ENCODE data around the gene ST3GAL3. TPM values are rescaled to one million over a fixed set of nuclear protein-coding genes. Genes with fewer than 3 reads are reported as not detected.

The ST3GAL3 gene
- total RNA-seq, 1 donor from 2014 or later = 20.5 TPM

DNA sequence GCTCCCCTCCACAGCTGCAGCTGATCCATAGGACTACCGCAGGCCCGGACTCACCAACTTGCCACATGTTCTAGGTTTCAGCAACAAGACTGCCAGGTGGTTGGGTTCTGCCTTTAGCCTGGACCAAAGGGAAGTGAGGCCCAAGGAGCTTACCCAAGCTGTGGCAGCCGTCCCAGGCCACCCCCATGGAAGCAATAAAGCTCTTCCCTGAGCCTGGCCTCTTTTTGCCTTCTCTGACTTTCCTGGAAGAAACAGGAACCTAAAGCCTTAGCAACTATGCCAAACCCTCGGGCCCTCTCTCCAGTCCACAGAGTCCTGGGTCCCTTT lies 223.6 kb downstream of the ST3GAL3 start:
- no peaks in the 10 kb centered on the region for H3K36me3 ChIP-seq
- H3K27ac ChIP-seq = no peak overlapping the region
- DNase-seq (no peak), ATAC-seq (no peak)
- TF ChIP-seq, protein P1, sequence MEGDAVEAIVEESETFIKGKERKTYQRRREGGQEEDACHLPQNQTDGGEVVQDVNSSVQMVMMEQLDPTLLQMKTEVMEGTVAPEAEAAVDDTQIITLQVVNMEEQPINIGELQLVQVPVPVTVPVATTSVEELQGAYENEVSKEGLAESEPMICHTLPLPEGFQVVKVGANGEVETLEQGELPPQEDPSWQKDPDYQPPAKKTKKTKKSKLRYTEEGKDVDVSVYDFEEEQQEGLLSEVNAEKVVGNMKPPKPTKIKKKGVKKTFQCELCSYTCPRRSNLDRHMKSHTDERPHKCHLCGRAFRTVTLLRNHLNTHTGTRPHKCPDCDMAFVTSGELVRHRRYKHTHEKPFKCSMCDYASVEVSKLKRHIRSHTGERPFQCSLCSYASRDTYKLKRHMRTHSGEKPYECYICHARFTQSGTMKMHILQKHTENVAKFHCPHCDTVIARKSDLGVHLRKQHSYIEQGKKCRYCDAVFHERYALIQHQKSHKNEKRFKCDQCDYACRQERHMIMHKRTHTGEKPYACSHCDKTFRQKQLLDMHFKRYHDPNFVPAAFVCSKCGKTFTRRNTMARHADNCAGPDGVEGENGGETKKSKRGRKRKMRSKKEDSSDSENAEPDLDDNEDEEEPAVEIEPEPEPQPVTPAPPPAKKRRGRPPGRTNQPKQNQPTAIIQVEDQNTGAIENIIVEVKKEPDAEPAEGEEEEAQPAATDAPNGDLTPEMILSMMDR (IDR thresholded peaks at IDR 0.05) = no peak
- H3K27me3 ChIP-seq = peaks cover 19% of the 10 kb centered on the region
- H3K4me1 ChIP-seq = peaks cover 16% of the 10 kb centered on the region
- intact Hi-C loops (cut with DNase I) = no loop called here
- no peaks in the 10 kb centered on the region for H3K9me3 ChIP-seq
- no peak overlapping the region for H3K4me3 ChIP-seq

DNA sequence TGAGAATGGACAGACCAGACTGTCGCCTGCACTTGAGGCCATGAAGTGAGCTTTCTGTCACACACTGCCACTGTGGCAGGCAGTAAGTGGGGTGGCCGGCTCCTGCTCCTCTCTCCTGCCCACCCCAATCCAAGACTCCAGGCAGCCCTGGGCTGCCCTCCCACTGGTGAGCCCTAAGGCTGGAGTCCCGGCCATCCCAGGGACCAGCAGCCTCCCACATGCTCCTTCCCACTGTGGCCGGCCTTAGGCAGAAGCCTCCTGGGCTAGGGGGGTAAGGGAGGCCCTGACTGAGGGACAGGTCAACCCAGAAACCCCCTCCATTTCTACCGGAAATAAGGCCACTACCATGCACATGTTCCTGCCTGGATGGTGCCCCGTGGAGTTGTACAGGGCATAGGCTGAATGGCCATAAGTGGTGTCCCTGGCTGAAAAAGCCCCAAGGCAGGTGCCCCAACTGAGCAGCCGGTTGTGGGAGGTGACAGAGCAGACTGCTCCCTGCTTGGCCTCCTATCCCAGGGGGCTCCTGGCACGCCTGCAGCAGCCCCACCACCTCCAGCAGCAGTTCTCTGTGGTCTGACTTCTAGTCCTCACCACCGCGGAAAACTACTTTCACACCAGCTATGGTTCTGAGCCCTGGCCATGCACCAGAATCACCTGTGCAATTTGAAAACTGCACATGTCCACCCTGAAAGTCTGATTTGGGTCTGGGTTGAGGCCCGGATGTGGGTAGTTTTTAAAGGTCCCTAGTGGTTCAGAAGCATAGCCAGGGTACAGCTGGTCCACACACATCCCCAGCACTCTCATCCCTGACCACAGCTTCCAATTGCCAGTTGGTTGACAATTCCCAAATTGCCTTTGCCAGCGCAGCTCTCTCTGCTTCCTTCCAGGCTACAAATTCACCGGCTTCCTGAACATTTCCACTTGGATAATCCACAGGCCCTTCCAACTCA lies 224.7 kb downstream of the ST3GAL3 start:
- no peak overlapping the region for H3K27ac ChIP-seq
- ATAC-seq (no peak), DNase-seq (no peak)
- TF ChIP-seq, protein P1 (IDR thresholded peaks at IDR 0.05) = no peak
- peaks cover 21% of the 10 kb centered on the region for H3K4me1 ChIP-seq
- H3K4me3 ChIP-seq = no peak overlapping the region
- H3K27me3 ChIP-seq = peaks cover 21% of the 10 kb centered on the region
- no peaks in the 10 kb centered on the region for H3K9me3 ChIP-seq
- no peaks in the 10 kb centered on the region for H3K36me3 ChIP-seq
- intact Hi-C loops (cut with DNase I) = no loop called here

DNA sequence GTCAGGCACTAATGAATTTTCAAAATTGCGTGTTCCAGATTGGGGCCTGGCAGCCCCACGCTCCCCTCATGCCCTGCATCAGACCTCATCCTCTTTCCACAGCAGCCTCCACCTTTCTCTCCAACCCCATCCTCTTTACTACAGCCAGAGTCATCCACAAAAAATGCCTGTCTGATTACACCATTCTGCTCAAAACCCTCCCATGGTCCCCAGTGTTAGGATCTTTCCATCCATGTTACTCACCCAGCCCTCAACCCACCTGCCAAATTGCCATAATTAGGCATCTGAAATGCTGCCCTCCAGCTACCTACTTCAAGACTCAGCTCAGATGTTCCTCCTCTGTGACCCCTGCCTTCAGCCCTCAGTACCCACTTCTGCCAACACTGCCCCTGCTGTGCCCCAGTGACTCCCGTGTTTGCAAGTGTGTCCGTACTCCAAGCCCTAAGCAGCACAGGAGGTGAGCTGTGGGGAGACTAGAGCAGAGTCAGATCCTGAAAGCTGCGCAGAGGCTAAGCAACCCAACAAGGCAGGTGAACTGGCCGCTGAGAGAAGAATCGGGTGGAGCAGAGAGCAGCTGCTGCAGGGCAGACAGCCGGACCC lies 225.6 kb downstream of the ST3GAL3 start:
- Histone ChIP-seq H3K9me3 (no peaks in the 10 kb centered on the region), H3K36me3 (no peaks in the 10 kb centered on the region), H3K4me3 (peak overlapping the region; percentile 46), H3K27me3 (peaks cover 21% of the 10 kb centered on the region), H3K27ac (no peak overlapping the region), H3K4me1 (peaks cover 21% of the 10 kb centered on the region)
- ATAC-seq (no peak), DNase-seq (no peak)
- intact Hi-C loops (cut with DNase I) = no loop called here
- TF ChIP-seq, protein P1 (IDR thresholded peaks at IDR 0.05) = no peak

DNA sequence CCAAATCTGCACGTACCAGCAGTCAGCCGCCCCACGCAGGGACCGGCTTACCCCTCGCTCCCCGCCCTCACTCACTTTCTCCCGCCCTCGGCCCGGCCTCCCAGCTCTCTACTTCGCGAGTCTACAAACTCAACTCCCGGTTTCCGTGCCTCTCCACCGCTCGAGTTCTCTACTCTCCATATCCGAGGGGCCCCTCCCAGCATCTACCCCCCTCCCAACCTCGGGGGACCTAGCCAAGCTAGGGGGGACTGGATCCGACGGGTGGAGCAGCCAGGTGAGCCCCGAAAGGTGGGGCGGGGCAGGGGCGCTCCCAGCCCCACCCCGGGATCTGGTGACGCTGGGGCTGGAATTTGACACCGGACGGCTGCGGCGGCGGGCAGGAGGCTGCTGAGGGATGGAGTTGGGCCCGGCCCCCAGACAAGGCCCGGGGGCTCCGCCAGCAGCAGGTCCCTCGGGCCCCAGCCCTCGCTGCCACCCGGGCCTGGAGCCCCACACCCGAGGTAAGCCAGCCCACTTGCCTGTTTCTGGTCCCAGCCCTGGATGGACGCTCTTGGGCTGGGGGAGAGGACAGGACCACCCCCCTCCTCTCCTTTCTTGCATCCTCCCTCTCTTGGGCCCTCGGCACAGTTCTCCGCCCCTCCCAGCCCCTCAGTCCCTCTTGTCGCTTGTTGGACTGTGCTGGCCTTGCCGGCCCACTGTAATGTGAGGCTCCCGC lies 226.2 kb downstream of the ST3GAL3 start, which contains the start of gene ARTN:
TSS of gene ARTN (plus strand) at position 416 of the 715 bp plus-strand sequence. CDS start 1,856 bp downstream, outside the sequence.
- ATAC-seq (peak; percentile 42), DNase-seq (peak; percentile 75)
- no peak within 1 kb of the TSS for H3K27ac ChIP-seq
- H3K36me3 ChIP-seq = no peaks in the 10 kb centered on the region
- intact Hi-C loops (cut with DNase I) = no loop called here
- peaks cover 21% of the 10 kb centered on the region for H3K4me1 ChIP-seq
- H3K9me3 ChIP-seq = no peaks in the 10 kb centered on the region
- peaks cover 21% of the 10 kb centered on the region for H3K27me3 ChIP-seq
- TF ChIP-seq, protein P1 (IDR thresholded peaks at IDR 0.05) = no peak
- peak within 1 kb of the TSS; percentile 46 for H3K4me3 ChIP-seq

DNA sequence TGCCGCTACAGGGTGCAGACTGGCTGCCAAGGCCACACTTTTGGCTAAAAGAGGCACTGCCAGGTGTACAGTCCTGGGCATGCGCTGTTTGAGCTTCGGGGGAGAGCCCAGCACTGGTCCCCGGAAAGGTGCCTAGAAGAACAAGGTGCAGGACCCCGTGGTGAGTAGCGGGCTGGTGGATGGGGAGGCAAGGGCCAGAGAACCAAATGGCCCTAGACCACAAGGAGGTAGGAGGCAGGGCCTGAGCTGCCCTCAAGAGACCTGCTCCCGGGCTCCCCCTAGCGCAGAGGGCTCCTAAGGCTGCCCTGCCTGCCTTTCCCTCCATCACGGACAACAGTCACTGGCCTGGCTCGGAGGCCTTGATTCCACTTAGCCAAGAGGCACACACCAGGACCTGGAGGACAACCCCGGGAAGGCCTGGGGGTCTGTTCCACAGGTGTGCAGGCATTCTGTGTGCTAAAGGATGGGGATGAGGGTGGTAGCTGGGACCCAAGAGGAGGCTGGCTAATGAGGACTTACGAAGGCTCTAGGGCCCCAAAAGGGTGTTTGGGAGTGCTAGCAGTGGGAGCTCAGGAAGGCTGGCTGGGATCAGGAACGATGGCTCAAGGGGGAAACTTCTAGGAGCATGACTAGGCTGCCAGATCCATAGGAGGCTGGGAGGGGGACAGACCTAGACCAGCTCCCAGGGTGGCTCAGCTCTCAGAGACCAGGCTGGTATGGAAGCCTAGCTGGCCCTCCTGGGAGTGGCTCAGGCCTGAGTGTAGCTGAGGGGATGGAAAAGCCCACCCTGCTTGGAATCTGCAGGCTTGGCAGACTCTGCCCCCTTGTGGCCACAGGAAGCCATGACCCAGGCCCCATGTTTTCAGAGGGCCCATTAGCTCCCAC lies 227.0 kb downstream of the ST3GAL3 start:
- intact Hi-C loops (cut with DNase I) = no loop called here
- peaks cover 22% of the 10 kb centered on the region for H3K4me1 ChIP-seq
- DNase-seq (peak; percentile 87), ATAC-seq (peak; percentile 81)
- TF ChIP-seq, protein P1 (IDR thresholded peaks at IDR 0.05) = peak; percentile 81
- H3K4me3 ChIP-seq = peak overlapping the region; percentile 46
- H3K36me3 ChIP-seq = no peaks in the 10 kb centered on the region
- H3K27me3 ChIP-seq = peaks cover 21% of the 10 kb centered on the region
- no peaks in the 10 kb centered on the region for H3K9me3 ChIP-seq
- no peak overlapping the region for H3K27ac ChIP-seq

Measured in upper lobe of right lung (tissue), 1 donor.